Adrenal gland (tissue), 12 donors: ENCODE measurements around the gene KRT6C. TPM values are rescaled to one million over a fixed set of nuclear protein-coding genes. Genes with fewer than 3 reads are reported as not detected.

Experiments used
- DNase-seq, 7 donors: peaks; one replicate each; pipeline ENCODE4 v3.0.0-alpha.2; 2019 to 2020
- H3K27ac ChIP-seq, 5 donors: fragments of 200-600 bp; sonication (generic) in 4 of 5; 1 replicate in 3 of 5; 2 replicates in 2 of 5; pipeline versions ENCODE4 v1.5.1 to v1.8.0; 2016 to 2020; ENCODE audit warnings: mild to moderate bottlenecking in 1 of 5
- H3K27me3 ChIP-seq: fragments of 200-600 bp; 2 replicates; pipeline ENCODE4 v1.8.0; 2021
- H3K36me3 ChIP-seq, 2 donors: fragments of 200-600 bp; replicated peaks in 1 of 2; 1 replicate in 1 of 2; 2 replicates in 1 of 2; pipeline versions ENCODE4 v1.5.1 to v1.8.0; 2018 to 2022
- H3K4me1 ChIP-seq, 2 donors: fragments of 200-600 bp; replicated peaks in 1 of 2; 1 replicate in 1 of 2; 2 replicates in 1 of 2; pipeline versions ENCODE4 v1.5.1 to v1.8.0; 2018 to 2021
- H3K4me3 ChIP-seq, 4 donors: fragments of 200-600 bp; sonication (generic) in 3 of 4; one replicate each; pipeline ENCODE4 v1.5.1; 2016 to 2018
- H3K9me3 ChIP-seq, 3 donors: fragments of 200-600 bp; sonication (generic) in 1 of 3; replicated peaks in 1 of 3; 1 replicate in 2 of 3; 2 replicates in 1 of 3; pipeline versions ENCODE4 v1.5.1 to v1.8.0; 2016 to 2021
- CTCF ChIP-seq, 6 experiments: fragments of 450-650 bp in 4 of 6; fragments of 200-600 bp in 2 of 6; sonication (generic) in 1 of 6; IDR thresholded peaks; 1 replicate in 5 of 6; 2 replicates in 1 of 6; pipeline versions ENCODE4 v1.5.1 to v1.8.0; 2016 to 2021; ENCODE audit warnings: antibody characterized with exemption in 6 of 6, mild to moderate bottlenecking in 2 of 6, moderate library complexity in 1 of 6
- POLR2A ChIP-seq, 2 donors: fragments of 450-650 bp; IDR thresholded peaks; one replicate each; pipeline ENCODE4 v1.6.1; 2017; ENCODE audit warnings: antibody characterized with exemption in 2 of 2, mild to moderate bottlenecking in 2 of 2, moderate library complexity in 1 of 2
- WGBS, 4 donors: extraction: QIAGEN DNeasy Blood & Tissue Kit in 2 of 4; methylation state at CpG; one replicate each; pipeline versions ENCODE4 v1.1.5 to v1.1.7; 2013 to 2017; 5-methylcytosine and 5-hydroxymethylcytosine counted together
- intact Hi-C, 2 donors: fragments of 100-400 bp; cut with DNase I; formaldehyde crosslinking; loops; one replicate each; pipeline versions ENCODE4 v1.14.1 to v1.15.0; 2022 to 2023
- polyA plus RNA-seq, 3 donors: library from polyadenylated mRNA; stranded (reverse); fragments of 200-250 nt in 2 of 3; fragments of 350-450 nt in 1 of 3; fragmentation: Illumina TruSeq in 1 of 3; extraction: RNeasy Lipid Tissue Mini Kit (QIAGEN cat#74804) in 1 of 3; gene quantifications; one replicate each; pipeline ENCODE4 v1.2.3, GENCODE V29; 2013 to 2014
- total RNA-seq, 9 donors: library from RNA; depleted of rRNA in 4 of 9; stranded (reverse); fragments of >200 nt in 4 of 9; fragments of 120-200 nt in 1 of 9; fragmentation: NEBNext Ultra II Directional in 1 of 9; extraction: Animal tissue kit (Norgen Biotek cat#: 25700) in 1 of 9; gene quantifications; one replicate each; pipeline versions ENCODE4 v1.1.0 to v1.2.4, GENCODE V29; 2013 to 2023
- donor health status: healthy with polysubstance abuse.
- donor health status: Bipolar disorder and iron deficiency.
- donor health status: DM: yes; HTN: yes; CAD: no.
- donor health status: DM: no; HTN: no; CAD: no.
- donor health status: DM: no; HTN: no; CAD: no.
- donor health status: DM: yes; HTN: yes; CAD: no.

The KRT6C gene
- total and polyA plus RNA-seq, 12 donors = 0.17 to 0.28 TPM; not detected in 10

GRCh38 chr12:52480073-52480472 is 6.5 kb upstream of the KRT6C start:
- H3K4me3 ChIP-seq = no peak overlapping the region
- H3K27me3 ChIP-seq = no peaks in the 10 kb centered on the region
- no peak overlapping the region for H3K27ac ChIP-seq
- no peaks in the 10 kb centered on the region for H3K9me3 ChIP-seq
- H3K4me1 ChIP-seq = no peaks in the 10 kb centered on the region
- no peaks in the 10 kb centered on the region for H3K36me3 ChIP-seq
- TF ChIP-seq POLR2A (IDR thresholded peaks at IDR 0.05) = no peak
- TF ChIP-seq CTCF (IDR thresholded peaks at IDR 0.05) = no peak
- WGBS, 4 donors = 52 to 55% (median 54%) methylated on average over 3 of the region's 3 CpGs
- intact Hi-C loops = no loop called here
- no peak for DNase-seq

GRCh38 chr12:52477651-52478050 is 4.0 kb upstream of the KRT6C start:
- TF ChIP-seq CTCF (IDR thresholded peaks at IDR 0.05) (no peak), POLR2A (IDR thresholded peaks at IDR 0.05) (no peak)
- intact Hi-C loops = no loop called here
- 46 to 90% (median 69%) methylated on average over 2 of the region's 2 CpGs for WGBS, 4 donors
- Histone ChIP-seq H3K27me3 (no peaks in the 10 kb centered on the region), H3K4me1 (no peaks in the 10 kb centered on the region), H3K36me3 (no peaks in the 10 kb centered on the region), H3K27ac (no peak overlapping the region), H3K9me3 (no peaks in the 10 kb centered on the region), H3K4me3 (no peak overlapping the region)
- no peak for DNase-seq

GRCh38 chr12:52474212-52474611 is 607 bp upstream of the KRT6C start:
- Histone ChIP-seq H3K4me1 (no peaks in the 10 kb centered on the region), H3K9me3 (no peaks in the 10 kb centered on the region), H3K36me3 (no peaks in the 10 kb centered on the region), H3K27ac (no peak overlapping the region), H3K4me3 (no peak overlapping the region), H3K27me3 (no peaks in the 10 kb centered on the region)
- DNase-seq = no peak
- intact Hi-C loops = no loop called here
- no peak for TF ChIP-seq POLR2A (IDR thresholded peaks at IDR 0.05)
- TF ChIP-seq CTCF (IDR thresholded peaks at IDR 0.05) = no peak
- 89 to 93% (median 91%) methylated on average over 2 of the region's 2 CpGs for WGBS, 4 donors

GRCh38 chr12:52469853-52470252 is 3.8 kb downstream of the KRT6C start:
- Histone ChIP-seq H3K4me1 (no peaks in the 10 kb centered on the region), H3K9me3 (no peaks in the 10 kb centered on the region), H3K27ac (no peak overlapping the region), H3K27me3 (no peaks in the 10 kb centered on the region), H3K36me3 (no peaks in the 10 kb centered on the region), H3K4me3 (no peak overlapping the region)
- no peak for DNase-seq
- intact Hi-C loops = no loop called here
- WGBS, 4 donors = 60 to 89% (median 73%) methylated on average over 3 to 4 of the region's 4 CpGs
- TF ChIP-seq POLR2A (IDR thresholded peaks at IDR 0.05) (no peak), CTCF (IDR thresholded peaks at IDR 0.05) (no peak)
